GM10847 (cell line): ENCODE data around the gene PTPN1.

Source experiments
- POLR2A ChIP-seq: IDR thresholded peaks from 2 replicates; pipeline ENCODE4 v1.6.1; 2011; ENCODE audit not compliant: insufficient read length; ENCODE audit errors: extremely low read depth

The PTPN1 gene

GRCh38 chr20:50611128-50611810, 101.1 kb downstream of the PTPN1 start:
- TF ChIP-seq POLR2A, result no peak

- TF ChIP-seq POLR2A, result no peak
Observed at GRCh38 chr20:50613438-50614169, 103.4 kb downstream of the PTPN1 start.

DNA sequence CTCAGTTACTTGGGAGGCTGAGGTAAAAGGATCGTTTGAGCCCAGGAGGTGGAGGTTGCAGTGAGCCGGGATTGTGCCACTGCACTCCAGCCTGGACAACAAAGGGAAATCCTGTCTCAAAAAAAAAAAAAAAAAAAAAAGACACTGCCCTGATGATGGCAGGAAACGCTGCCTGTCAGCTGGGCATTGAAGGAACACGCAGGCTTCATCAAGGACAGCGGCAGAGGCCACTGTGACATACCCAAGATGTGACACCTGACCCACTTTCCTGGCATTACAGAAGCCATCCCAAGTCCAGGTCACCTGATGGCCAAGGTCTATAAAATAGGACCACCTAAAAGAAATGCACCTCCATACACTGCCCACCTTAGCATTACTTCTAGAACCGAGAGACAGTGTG, 105.2 kb downstream of the PTPN1 start:
- no peak for TF ChIP-seq POLR2A

GRCh38 chr20:50617022-50617421, 106.8 kb downstream of the PTPN1 start:
- no peak for TF ChIP-seq POLR2A

GRCh38 chr20:50618537-50618936, 108.4 kb downstream of the PTPN1 start:
- TF ChIP-seq POLR2A, result no peak

GRCh38 chr20:50621068-50621665, 111.0 kb downstream of the PTPN1 start:
- TF ChIP-seq POLR2A, result no peak

GRCh38 chr20:50624351-50625016, 114.3 kb downstream of the PTPN1 start:
- TF ChIP-seq POLR2A, result no peak

GRCh38 chr20:50625986-50626677, 115.9 kb downstream of the PTPN1 start:
- no peak for TF ChIP-seq POLR2A

DNA sequence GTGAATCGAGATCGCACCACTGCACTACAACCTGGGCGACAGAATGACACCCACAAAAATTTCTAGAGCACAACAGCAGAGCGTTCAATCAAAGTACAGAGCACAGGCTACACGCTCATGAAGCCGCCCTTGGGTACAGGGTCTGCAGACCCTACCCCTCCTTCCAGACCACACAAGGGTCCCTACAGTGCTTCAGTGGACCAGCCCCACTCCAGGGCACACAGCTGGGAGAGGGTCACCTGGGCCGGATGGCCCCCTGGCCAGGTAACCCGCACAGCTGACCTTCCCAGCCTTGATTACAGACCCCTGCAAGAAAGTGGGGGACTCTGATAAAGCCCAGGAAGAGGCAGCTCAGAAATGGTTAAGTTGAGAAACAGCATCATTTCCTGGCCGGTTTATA, 117.6 kb downstream of the PTPN1 start:
- TF ChIP-seq POLR2A, result no peak

DNA sequence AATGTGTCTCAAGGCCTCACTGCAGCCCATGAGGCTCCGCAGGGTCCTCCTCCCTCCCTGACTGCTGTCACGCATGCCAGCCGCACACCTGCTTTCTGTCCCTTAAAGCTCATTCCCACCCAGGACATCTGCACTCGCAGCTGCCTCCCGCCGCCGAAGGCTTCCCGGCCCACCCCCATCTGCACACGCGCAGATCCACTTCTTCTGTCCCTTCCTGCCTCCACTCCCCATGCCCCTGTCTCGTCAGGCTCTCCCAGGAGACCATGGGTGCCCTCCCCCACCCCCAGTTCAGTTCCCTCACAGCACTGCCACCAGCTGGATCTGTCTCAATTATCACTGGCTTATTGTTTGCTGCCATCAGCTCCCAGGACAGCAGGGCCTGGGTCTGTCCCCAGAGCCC, 118.1 kb downstream of the PTPN1 start:
- no peak for TF ChIP-seq POLR2A

- TF ChIP-seq POLR2A, result no peak
Observed at GRCh38 chr20:50628853-50629669, 118.9 kb downstream of the PTPN1 start.

- TF ChIP-seq POLR2A, result no peak
Observed at GRCh38 chr20:50629670-50630045, 119.5 kb downstream of the PTPN1 start.

DNA sequence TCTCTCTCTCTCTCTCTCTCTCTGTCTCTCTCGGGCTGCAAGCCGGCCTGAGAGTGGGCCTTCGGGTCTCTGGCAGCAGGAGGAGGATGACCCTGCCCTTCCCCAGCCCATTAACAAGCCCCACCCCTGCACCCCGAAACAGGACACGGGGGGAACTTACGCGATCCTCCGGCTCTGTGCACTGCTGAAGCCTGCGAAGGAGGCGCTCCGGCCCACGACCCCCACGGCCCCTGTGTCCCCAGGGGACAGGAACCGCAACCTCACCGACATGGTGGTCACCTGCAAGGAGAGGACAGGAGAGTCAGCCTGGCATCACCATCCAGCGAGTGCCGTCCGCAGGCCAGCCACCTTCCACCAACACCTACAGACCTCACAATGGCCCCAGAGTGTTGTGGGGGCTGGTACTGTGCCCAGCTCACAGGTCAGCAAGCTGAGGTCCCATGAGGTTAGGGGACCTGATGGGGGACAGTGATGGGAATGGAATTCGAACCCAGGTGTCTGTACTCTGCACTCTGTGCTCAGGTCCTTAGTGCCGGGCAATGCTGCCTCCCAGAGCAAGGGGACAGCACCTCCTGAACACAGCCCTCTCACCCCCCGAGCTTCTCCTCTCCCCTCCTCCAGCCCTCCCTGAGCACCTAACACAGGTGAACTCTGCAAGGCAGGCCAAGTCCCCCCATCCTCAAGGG, 120.5 kb downstream of the PTPN1 start:
- no peak for TF ChIP-seq POLR2A

GRCh38 chr20:50632236-50632635, 122.1 kb downstream of the PTPN1 start:
- no peak for TF ChIP-seq POLR2A
